Stimulated activated naive CD8-positive, alpha-beta T cell treated with anti-CD3 and anti-CD28 coated beads, Interleukin-15, Interleukin-2, amounts not matched to agents 100 ng/mL and 50 ng/mL, for 24 hours (primary cell): ENCODE measurements around the gene TNK1.

Experiments
- H3K27ac Mint-ChIP-seq: one replicate; pipeline ENCODE4 v1.8.0; 2021; ENCODE audit warnings: mild to moderate bottlenecking, mixed read lengths
- H3K27me3 Mint-ChIP-seq: one replicate; pipeline ENCODE4 v1.8.0; 2021; ENCODE audit warnings: mixed read lengths
- H3K36me3 Mint-ChIP-seq: one replicate; pipeline ENCODE4 v1.8.0; 2021; ENCODE audit warnings: low read depth, mixed read lengths
- H3K4me1 Mint-ChIP-seq: one replicate; pipeline ENCODE4 v1.8.0; 2021; ENCODE audit warnings: low read depth, mixed read lengths
- H3K4me3 Mint-ChIP-seq: one replicate; pipeline ENCODE4 v1.8.0; 2021; ENCODE audit warnings: mild to moderate bottlenecking, mixed read lengths
- H3K9me3 Mint-ChIP-seq: one replicate; pipeline ENCODE4 v1.8.0; 2021; ENCODE audit warnings: mixed read lengths

The TNK1 gene

DNA sequence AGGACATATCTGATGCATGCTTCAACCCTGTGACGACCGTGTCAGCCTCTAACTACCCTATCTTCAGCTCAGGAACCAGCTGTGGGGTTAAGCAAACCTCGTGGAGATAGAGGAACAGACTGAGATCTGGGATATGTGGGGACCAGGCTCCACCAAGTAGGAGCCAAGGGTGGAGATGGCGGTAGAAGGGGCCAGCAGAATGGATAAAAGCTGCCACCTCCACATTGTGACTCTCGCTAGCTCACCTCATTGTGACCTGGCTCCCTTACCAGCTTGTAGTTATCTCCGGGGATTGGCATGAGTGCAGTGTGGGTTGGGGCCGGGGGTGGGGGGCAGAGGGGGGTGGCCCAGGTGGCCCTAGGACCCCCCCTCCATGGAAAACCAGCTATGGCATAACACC lies 44.4 kb downstream of the TNK1 start, which contains the start of gene SPEM2:
Gene SPEM2 (plus strand): TSS at position 301 of the 400 bp plus-strand sequence. CDS start 73 bp downstream, at position 374.
- H3K4me3 Mint-ChIP-seq, result no peak within 1 kb of the TSS
- H3K9me3 Mint-ChIP-seq, result no peaks in the 10 kb centered on the region
- H3K27ac Mint-ChIP-seq, result peak within 1 kb of the TSS; percentile 0
- H3K36me3 Mint-ChIP-seq, result no peaks in the 10 kb centered on the region
- no peaks in the 10 kb centered on the region for H3K4me1 Mint-ChIP-seq
- H3K27me3 Mint-ChIP-seq, result no peaks in the 10 kb centered on the region

- Mint-ChIP-seq H3K4me3 (no peak overlapping the region), H3K27ac (no peak overlapping the region), H3K36me3 (no peaks in the 10 kb centered on the region), H3K4me1 (no peaks in the 10 kb centered on the region), H3K9me3 (no peaks in the 10 kb centered on the region), H3K27me3 (no peaks in the 10 kb centered on the region)
Observed at GRCh38 chr17:7425756-7426155, 44.9 kb downstream of the TNK1 start.

- H3K36me3 Mint-ChIP-seq, result no peaks in the 10 kb centered on the region
- no peaks in the 10 kb centered on the region for H3K4me1 Mint-ChIP-seq
- no peak overlapping the region for H3K27ac Mint-ChIP-seq
- no peaks in the 10 kb centered on the region for H3K27me3 Mint-ChIP-seq
- H3K4me3 Mint-ChIP-seq, result no peak overlapping the region
- no peaks in the 10 kb centered on the region for H3K9me3 Mint-ChIP-seq
Observed at GRCh38 chr17:7426203-7426863, 45.4 kb downstream of the TNK1 start.

GRCh38 chr17:7426896-7427489 lies 46.1 kb downstream of the TNK1 start:
- Mint-ChIP-seq H3K27me3 (no peaks in the 10 kb centered on the region), H3K27ac (no peak overlapping the region), H3K4me1 (no peaks in the 10 kb centered on the region), H3K4me3 (no peak overlapping the region), H3K36me3 (no peaks in the 10 kb centered on the region), H3K9me3 (no peaks in the 10 kb centered on the region)

DNA sequence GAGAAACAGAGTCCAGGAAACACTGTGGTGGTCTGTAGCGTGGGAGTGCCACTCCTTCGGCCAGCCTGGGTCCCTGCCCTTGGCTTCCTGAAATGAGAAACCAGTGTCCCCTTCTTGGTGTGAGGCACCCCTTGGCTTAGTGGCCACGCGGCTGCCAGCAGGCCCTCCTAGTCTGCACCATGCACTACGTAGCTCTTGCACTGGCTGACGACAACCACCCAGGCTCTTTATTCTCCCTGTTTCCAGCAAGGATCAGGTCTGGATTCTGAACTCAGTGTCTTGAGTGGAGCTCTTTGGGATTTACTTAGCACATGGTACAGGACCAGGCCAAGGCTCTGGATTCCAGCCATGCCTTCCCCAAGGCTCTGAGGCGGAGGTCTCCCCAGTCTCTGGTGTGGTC lies 46.7 kb downstream of the TNK1 start:
- no peaks in the 10 kb centered on the region for H3K27me3 Mint-ChIP-seq
- no peaks in the 10 kb centered on the region for H3K36me3 Mint-ChIP-seq
- H3K4me3 Mint-ChIP-seq, result no peak overlapping the region
- H3K4me1 Mint-ChIP-seq, result no peaks in the 10 kb centered on the region
- no peaks in the 10 kb centered on the region for H3K9me3 Mint-ChIP-seq
- no peak overlapping the region for H3K27ac Mint-ChIP-seq

DNA sequence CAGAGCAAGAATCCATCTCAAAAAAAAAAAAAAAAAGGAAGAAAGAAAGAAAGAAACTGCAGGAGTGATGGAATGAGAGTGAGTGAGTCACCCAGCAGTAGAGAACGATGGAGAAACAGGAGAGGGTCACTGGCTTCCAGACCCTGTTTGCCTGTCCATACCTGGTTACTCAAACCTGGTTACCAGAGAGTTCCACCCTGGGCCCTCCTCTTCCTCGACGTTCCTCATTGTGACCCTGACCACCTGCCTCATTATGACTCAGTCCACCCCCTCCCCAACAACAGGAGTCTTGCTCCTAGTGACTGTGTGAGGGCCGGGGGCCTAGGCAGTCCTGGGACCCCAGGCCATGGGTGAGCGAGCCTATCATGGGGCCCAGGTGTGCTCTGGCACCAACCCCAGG lies 47.7 kb downstream of the TNK1 start, which contains the start of gene SPEM3:
Gene SPEM3 (plus strand): TSS at position 301 of the 400 bp plus-strand sequence. CDS start 46 bp downstream, at position 347.
- Mint-ChIP-seq H3K36me3 (no peaks in the 10 kb centered on the region), H3K9me3 (no peaks in the 10 kb centered on the region), H3K27me3 (no peaks in the 10 kb centered on the region), H3K4me1 (no peaks in the 10 kb centered on the region), H3K27ac (no peak within 1 kb of the TSS), H3K4me3 (no peak within 1 kb of the TSS)

DNA sequence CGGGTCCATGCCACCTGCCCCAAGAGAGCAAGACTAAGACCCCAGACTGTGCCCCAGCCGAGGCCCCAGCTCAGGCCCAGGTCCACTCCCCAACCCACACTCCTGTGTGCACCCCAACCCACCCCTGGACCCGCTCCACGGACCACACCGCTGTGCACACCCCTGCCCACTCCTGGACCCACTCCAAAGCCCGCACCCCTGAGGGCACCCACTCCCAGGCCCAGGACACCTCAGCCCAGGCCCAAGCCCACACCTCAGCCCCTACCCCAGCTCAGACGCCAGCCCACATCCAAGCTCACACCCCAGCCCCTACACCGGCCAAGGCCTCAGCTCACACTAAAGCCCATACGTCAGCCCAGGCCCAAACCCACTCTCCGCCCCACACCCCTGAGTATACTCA lies 48.8 kb downstream of the TNK1 start:
- H3K9me3 Mint-ChIP-seq, result no peaks in the 10 kb centered on the region
- no peak overlapping the region for H3K27ac Mint-ChIP-seq
- no peaks in the 10 kb centered on the region for H3K4me1 Mint-ChIP-seq
- no peaks in the 10 kb centered on the region for H3K36me3 Mint-ChIP-seq
- no peaks in the 10 kb centered on the region for H3K27me3 Mint-ChIP-seq
- H3K4me3 Mint-ChIP-seq, result no peak overlapping the region

- no peaks in the 10 kb centered on the region for H3K27me3 Mint-ChIP-seq
- no peaks in the 10 kb centered on the region for H3K36me3 Mint-ChIP-seq
- H3K4me1 Mint-ChIP-seq, result peaks cover 11% of the 10 kb centered on the region
- no peak overlapping the region for H3K27ac Mint-ChIP-seq
- no peak overlapping the region for H3K4me3 Mint-ChIP-seq
- no peaks in the 10 kb centered on the region for H3K9me3 Mint-ChIP-seq
Observed at GRCh38 chr17:7431231-7431630, 50.3 kb downstream of the TNK1 start.

GRCh38 chr17:7432296-7432695 lies 51.4 kb downstream of the TNK1 start:
- Mint-ChIP-seq H3K27me3 (no peaks in the 10 kb centered on the region), H3K4me3 (no peak overlapping the region), H3K36me3 (no peaks in the 10 kb centered on the region), H3K4me1 (peaks cover 19% of the 10 kb centered on the region), H3K27ac (no peak overlapping the region), H3K9me3 (no peaks in the 10 kb centered on the region)

DNA sequence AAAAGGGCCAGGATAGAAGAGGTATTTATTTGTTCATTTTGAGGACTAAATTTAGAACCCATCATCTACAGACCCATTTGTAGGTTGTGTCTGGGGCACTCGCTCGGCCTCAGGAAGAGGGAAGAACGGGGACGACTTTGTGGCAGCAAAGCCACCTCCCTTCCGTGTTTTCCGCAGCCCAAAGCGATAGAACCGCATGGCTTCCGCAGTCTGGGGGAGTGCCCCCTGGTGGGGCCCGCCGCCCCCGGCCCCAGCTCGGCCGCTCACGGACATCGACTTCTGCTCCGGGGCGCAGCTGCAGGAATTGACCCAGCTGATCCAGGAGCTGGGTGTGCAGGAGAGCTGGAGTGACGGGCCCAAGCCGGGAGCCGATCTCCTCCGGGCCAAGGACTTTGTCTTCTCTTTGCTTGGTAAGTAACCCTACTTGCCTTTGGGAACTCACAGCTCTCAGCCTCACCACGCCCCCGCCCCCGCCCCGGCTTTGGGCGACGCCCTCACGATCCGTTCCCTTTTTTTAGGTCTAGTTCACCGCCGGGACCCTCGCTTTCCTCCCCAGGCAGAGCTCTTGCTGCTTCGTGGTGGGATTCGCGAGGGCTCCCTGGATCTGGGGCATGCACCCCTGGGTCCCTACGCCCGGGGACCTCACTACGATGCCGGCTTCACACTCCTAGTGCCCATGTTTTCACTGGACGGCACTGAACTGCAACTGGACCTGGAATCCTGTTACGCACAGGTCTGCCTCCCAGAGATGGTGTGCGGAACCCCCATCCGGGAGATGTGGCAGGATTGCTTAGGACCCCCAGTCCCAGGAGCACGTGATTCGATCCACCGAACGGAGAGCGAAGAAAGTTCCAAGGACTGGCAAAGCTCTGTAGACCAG lies 55.0 kb downstream of the TNK1 start:
- Mint-ChIP-seq H3K9me3 (no peaks in the 10 kb centered on the region), H3K27ac (peak overlapping the region; percentile 95), H3K4me3 (peak overlapping the region; percentile 92), H3K27me3 (peaks cover 17% of the 10 kb centered on the region), H3K36me3 (peaks cover 4% of the 10 kb centered on the region), H3K4me1 (peaks cover 49% of the 10 kb centered on the region)

- H3K36me3 Mint-ChIP-seq, result peaks cover 4% of the 10 kb centered on the region
- H3K4me1 Mint-ChIP-seq, result peaks cover 50% of the 10 kb centered on the region
- H3K27me3 Mint-ChIP-seq, result peaks cover 23% of the 10 kb centered on the region
- peak overlapping the region; percentile 92 for H3K4me3 Mint-ChIP-seq
- H3K9me3 Mint-ChIP-seq, result no peaks in the 10 kb centered on the region
- peak overlapping the region; percentile 95 for H3K27ac Mint-ChIP-seq
Observed at GRCh38 chr17:7436556-7437368, 55.9 kb downstream of the TNK1 start.

DNA sequence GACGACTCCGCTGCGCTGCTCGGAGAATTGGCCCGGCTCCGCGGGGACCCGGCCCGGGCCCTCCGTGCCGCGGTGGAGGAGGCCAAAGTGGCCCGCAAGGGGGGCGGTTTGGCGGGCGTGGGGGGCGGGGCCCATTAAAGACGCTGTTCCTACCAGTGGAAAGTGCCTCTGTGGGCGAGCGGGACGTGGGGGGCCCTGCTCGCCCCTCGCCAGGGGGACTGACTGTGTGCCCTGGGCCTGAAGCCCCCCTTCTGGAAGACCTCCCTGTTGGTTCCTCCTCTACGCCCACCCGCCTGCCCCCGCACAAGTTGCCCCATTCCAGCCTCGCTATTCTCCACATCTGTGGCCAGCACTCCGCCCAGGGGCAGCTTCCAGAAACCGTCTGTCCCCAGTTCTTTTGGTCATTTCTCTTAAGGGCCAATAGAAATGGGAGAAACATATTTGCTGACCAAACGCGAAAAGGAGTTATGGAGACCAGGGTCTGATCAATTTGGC lies 56.5 kb downstream of the TNK1 start:
- H3K27me3 Mint-ChIP-seq, result peaks cover 30% of the 10 kb centered on the region
- H3K4me1 Mint-ChIP-seq, result peaks cover 50% of the 10 kb centered on the region
- H3K36me3 Mint-ChIP-seq, result peaks cover 4% of the 10 kb centered on the region
- H3K27ac Mint-ChIP-seq, result peak overlapping the region; percentile 37
- H3K9me3 Mint-ChIP-seq, result no peaks in the 10 kb centered on the region
- peak overlapping the region; percentile 92 for H3K4me3 Mint-ChIP-seq

DNA sequence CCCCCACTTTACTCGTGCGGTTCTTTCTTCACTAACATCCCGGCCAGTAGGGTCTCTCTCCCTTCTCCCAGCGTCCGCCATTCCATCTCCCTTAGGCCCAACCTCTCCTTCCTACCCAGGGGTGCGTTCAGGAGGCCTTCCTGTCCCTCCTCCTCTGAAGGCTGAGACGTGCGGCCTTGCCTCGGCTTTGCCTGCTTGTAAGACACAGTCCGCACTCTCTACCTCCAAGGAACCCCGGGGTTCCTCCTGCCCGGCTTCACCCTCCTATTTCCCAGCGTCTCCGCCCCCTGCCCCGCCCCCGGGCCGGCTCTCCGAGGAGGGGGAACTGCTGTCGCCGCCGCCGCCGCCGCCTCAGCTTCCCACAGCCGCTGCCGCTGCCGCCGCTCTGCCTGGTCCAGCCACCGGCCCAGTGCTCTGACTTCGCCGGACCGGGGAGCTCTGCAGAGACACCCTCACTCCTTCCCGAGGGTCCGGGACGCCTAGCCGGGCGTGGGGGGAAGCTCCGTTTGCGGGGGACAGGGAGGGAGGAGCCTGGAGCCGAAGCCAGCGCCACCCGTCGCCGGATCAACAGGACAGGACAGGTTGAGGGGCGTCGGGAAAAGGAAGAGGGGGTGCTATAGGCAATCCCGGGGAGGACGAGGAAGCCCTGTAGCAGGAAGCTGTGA lies 57.2 kb downstream of the TNK1 start:
- Mint-ChIP-seq H3K27me3 (peaks cover 32% of the 10 kb centered on the region), H3K4me3 (peak overlapping the region; percentile 81), H3K36me3 (peaks cover 4% of the 10 kb centered on the region), H3K9me3 (no peaks in the 10 kb centered on the region), H3K27ac (peak overlapping the region; percentile 37), H3K4me1 (peaks cover 50% of the 10 kb centered on the region)
